ENCODE results near the gene MTA2.
"Not testable (repeated sequence)": the region's sequence is repeated elsewhere in the genome, so short reads cannot be mapped to it uniquely, and the experiment has no call there.

The MTA2 gene

DNA sequence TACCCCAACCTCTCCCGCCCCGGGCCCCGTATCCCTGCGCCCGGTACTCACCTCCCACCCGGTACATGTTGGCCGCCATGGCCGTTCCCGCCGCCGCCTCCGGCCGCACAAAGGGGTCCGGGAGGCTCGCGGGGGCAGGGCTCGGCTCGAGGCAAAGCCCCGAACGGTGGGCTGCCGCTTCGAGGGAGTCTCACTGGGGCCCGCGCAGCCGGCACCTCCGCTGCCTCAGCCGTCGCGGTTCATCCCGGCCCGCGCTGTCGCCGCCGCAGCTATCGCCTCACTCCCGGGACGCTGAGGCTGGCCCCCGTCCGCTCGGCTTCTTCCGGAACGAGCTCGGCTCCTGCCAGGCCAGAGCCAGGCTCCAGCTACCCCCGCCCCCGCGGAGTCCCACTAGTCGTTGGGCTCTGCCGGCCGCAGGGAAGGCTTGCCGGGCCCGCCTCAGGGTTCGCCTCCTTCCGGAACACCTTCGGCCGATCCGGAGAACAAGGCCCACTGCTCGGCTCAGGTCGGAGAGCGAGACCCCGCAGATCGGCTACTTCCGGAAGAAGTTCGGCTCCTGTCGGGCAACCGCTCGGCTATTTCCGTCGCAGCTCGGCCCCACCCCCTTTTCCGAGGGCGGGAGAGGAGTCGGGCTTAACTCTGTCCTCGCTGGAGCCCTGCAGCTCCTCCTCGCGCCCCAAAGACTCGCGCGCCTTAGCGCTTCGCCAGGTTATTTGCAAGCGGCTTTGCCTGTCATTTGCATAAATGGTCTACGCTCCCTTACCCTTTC, at the start of gene MTA2:
Gene MTA2, minus strand, starts transcription at position 494 of the 769 bp plus-strand sequence. Its CDS starts 415 bp downstream, at position 79.
- peak; percentile 100 for DNase-seq

DNA sequence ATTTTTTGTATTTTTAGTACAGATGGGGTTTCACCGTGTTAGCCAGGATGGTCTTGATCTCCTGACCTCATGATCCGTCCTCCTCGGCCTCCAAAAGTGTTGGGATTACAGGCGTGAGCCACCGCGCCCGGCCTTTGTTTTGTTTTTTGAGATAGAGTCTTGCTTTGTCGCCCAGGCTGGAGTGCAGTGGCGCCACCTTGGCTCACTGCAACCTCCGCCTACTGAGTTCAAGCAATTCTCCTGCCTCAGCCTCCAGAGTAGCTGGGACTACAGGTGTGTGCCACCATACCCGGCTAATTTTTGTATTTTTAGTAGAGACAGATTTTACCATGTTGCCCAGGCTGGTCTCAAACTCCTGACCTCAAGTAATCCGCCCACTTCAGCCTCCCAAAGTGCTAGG, 48.6 kb upstream of the MTA2 start:
- not testable (repeated sequence) for DNase-seq

DNA sequence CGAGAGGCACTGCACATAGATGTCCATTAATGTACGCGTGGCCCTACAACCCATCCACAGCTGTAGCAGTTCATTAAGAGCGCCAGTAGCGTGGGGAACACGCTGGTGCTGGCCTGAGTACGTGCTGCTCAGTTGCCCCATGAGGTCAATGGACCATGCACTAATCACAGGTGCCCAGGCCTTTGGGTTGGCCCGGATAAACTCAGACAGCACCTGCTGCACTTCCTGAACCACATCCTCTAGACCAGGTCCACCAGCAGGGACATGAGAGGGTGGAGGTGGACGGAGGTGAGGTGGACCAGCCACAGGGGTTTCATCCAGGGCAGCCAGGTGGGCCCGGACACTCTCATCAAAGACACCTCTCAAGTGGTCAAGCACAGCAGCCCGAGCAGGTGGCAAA, 47.8 kb upstream of the MTA2 start:
- no peak for DNase-seq

DNA sequence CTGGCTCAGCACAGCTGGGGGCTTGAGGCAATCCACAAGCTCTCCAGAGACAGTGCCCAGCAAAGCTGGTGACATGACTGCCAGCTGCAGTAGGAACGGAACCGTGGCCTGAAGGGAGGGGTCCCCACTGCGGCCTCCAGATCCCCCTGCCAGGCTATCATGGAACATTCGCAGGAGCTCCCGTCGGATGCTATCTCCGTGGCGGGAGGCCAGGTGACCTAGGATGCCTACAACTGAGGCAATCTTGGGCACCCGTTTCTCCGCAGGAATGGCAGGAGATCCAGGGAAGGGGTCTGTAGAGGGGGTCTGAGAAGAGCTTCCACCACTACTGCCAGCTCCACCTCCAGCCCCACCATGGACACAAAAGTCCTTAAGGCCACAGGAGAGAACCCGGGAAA, 47.3 kb upstream of the MTA2 start:
- no peak for DNase-seq

DNA sequence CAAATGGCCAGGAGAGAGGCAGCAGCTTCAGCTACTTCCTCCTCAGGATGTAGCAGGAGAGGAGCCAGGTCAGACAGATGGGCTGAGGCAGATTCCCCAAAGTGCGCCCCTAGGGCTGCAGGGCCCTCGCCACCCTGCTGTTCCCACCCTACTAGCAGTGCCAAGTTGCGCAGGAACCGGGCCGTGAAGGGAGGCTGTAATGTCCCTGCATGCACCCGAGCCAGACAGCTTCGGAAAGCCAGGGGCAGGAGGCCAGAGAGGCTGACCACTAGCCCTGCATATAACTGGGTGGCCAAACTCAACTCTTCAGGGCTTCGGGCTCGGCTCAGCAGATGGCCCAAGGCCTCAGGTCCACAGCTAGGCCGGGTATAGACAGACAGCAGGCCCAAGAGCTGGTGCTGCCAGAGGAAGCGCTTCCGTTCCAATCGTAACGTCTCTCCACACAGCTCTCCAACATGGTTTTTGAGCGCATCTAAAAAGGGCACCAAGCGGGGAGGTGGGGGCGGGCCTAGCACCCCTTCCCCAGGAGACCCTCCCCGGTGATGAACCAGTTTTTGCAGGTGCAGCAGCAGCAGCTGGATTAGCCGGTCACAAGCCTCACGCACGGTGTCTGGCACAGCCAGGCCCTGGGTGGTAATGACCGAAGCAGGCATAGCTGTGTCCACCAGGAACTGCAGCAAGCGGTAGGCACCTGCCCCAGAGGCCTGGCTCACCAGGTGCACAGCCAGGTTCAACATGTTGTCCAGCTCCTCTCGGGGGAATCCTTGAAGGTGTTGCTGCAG, 46.7 kb upstream of the MTA2 start:
- no peak for DNase-seq

DNA sequence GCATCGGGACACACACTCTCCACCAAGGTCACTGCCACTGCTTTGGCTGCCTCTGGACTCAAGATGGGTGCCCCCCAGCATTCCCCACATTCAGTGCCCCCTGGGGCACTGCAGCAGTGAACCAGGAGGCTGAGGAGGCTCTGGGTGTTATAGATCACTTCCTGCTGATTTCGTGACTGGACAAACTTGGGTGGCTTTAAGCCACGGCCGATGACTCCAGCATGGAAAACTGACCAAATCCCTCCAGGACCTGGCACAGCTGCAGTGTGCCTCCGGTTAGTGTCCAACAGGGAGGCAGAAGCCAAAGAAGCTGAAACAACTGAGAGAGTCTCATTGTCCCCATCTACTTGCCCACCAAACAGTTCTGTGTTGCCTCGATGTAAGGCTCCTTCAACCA, 45.9 kb upstream of the MTA2 start:
- no peak for DNase-seq

DNA sequence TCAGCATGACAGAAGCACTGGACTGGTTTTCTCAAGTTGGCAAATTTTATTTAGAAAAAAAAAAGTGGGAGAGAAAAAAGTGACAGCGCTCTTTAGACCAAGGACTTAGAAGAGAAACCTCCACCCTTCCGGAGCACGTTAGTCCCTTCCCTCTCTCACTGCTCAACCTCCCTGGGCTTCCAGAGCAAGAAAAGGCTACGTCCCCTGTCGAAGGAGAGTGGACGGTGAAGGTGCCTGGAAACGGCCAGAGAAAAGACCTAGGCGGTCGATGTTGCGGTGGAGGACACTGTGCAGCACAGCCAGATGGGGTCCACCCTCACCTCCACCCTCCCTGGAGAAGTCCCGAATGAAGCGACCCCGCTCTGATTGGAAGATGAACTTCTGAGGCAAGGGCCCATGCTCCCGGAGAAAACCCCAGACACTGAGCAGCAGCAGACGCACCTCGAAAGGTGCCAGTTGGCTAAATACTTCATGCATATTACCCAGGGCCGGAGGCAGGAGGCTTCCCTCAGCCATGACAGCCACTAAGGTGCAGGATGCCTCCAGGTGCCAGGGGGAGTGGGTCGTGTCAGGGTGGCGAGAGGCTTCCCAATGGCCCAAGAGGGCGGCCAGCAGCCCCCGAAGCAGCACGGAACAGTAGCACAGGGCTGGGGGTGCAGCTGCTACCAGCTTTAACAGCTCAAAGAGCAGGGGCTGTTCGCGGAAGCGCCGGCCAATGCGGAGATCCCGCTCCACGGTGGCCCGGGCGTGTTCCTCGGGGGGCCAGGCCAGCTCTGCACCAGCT, 45.4 kb upstream of the MTA2 start:
- DNase-seq: no peak

DNA sequence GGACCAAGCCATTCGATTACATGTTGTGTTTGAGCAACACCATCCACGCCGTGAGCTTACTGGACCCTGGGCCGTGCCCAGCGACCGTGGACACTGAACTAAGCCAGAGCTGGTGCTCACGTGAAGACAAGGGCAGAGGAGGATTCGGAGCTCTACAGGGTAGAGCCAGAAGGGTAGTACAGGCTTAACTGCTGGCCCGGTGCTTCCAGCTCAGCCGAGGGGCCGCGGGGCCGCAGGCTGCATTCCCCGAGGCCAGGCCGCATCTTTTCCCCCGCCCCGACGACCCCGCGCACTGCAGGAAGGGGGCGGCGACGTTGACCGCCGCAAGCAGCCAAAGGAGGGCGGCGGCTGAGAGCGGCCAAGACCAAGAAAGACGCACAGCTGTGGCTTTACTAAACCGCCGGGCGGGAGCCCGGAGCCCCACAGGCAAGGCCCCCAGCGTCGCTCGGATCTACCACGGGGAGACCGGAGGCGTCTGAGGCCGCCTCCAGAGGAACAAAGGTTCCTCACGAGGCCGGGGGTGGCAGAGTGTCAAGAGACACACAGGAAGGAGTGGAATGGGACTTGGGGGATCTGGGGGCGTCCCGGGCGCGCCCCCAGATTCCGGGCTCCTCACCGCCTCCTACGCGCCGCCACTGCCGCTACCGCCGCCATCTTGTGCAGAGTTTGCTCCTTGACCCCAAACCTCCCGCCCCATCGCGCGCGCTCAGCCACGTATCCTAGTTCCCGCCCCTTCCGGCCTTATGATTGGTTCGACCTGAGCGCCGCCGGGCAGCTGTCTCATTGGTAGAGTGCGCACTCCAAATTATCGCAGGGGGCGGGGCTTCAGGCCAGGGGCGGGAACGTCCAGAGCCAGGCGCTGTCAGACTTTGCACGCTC, 44.5 kb upstream of the MTA2 start, which contains the start of gene GANAB:
Gene GANAB, minus strand, starts transcription at position 668 of the 879 bp plus-strand sequence. Its CDS starts 14 bp downstream, at position 654.
- DNase-seq: peak; percentile 99

DNA sequence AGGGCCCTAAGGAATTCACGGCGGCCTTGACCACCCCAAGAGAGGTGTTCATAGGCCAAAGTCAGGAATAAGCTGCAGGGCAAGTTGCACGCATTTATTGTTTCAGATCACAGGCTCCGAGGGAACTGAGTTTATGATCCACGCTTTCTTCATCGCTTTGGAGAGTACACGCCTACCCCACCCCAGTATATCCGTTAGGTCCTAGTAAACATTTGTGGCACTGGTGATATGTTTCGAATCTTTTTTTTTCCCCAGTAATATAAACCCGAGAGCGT, 43.9 kb upstream of the MTA2 start:
- peak; percentile 22 for DNase-seq

DNA sequence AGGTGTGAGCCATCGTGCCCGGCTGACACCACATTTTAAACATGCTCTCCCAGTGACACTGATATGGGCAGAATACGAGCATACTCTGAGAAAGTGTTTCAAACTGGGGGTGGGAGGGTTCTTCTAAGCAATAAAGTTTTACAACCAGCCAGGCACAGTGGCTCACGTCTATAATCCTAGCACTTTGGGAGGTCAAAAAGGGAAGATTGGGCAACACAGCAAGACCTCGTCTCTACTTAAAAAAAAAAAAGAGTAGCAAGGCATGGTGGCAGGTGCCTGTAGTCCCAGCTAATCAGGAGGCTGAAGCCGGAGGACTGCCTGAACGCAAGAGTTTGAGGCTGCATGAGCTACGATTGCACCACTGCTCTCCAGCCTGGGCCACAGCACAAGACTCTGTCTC, 42.6 kb upstream of the MTA2 start:
- DNase-seq: no peak

DNA sequence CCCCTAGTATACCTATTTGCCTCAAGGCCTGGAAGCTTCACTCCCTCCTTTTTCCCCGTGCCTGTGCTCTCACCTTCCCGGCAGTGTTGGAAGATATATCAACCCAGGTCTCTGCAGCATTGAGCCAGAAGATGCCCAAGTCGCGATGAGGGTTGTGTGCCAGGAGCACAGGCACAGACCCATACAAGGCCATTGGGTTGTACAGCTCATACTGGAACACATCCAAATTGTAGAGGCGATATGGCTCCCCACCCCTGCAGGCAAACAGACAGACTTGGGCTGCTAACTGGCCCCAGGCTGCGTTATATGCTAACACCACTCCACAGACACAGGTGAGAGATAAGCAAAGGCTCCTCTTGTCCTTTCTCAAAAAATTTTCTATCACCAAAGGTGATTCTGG, 30.8 kb upstream of the MTA2 start:
- DNase-seq: no peak

DNA sequence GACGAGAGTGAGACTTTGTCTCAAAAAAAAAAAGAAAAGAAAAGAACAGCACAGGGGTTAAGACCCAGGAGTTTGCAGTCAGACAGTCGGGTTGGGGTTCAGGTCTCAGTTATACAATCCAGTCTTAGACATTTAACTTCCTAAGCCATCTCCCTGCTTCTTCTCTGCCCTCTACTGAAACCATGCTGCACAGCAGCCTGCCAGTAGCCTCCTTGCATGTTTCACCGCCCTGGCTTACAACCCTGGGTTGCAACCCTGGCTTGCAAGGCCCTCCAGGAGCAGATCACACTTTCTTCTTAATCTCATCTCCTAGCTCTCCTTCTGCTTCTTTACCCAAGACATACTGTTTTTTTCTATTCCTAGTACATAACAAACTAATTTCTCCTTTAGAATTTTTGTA, 26.0 kb upstream of the MTA2 start:
- DNase-seq: no peak

DNA sequence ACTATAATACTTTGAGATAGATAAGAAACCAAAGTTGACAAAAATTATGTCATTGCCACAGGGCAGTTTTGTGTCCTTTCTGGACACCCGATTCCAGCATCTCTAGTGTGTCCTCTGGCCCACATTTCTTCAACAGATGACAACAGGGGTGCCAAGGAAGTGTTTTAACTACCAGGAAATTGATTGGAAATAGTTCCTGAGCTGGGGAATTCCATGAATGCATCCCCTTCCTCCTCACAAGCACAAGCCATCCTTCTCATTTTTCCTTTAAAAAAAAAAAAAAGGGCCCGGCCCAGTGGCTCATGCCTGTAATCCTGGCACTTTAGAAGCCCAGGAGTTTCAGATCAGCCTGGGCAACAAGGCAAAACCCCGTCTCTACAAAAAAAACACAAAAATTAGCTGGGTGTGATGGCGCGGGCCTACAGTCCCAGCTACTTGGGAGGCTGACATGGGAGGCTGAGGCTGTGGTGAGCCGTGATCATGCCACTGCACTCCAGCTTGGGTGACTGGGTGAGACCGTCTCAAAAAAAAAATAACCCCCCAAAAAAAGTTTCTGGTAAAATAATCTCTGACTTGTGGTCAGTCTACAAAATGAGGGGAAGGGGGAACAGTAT, 20.9 kb upstream of the MTA2 start:
- no peak for DNase-seq

DNA sequence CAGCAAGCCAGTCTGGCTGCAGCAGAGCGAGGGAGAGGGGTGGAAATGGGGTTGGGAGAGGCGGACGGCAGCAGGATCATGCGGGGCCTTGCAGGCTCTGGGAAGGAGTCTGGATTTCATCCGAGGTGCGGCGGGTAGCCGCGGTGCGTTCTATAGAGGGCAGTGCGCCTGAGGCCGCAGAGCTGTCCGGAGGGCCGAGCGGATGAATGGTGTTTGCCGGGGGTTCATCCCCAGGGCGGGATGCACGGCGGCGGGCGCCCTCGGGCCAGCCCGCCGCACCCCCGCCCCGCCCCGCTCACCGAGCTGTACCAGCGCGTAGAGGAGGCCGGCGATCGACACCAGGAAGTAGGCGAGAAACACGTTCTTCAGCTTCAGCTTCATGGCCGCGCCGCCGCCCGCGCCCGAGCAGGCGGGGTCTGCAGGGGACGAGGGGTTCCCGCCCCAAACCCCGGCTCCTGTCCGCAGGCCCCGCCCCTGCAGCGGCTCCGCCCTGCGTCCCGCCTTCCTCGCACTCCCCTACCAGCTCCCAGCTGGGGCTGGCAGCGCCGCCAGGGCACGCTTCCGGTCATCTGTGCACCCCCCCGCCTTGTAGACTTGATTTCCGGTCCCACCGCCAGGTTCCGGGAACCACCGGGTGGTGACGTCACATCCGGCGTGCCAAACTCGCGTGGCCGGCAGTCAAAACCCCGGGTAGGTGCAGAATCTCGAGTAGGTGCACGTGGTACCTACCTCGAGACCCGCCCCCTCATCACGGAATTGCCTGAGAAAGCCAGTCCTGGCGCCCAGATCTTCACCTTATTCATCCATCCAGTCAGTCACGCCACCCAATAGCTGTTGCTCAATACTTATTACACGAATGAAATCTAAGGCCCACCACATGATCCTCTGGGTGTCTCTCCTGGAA, 20.2 kb upstream of the MTA2 start, which contains the start of gene B3GAT3:
Gene B3GAT3, minus strand, starts transcription at position 420 of the 904 bp plus-strand sequence. Its CDS starts 39 bp downstream, at position 381.
- DNase-seq: peak; percentile 99

DNA sequence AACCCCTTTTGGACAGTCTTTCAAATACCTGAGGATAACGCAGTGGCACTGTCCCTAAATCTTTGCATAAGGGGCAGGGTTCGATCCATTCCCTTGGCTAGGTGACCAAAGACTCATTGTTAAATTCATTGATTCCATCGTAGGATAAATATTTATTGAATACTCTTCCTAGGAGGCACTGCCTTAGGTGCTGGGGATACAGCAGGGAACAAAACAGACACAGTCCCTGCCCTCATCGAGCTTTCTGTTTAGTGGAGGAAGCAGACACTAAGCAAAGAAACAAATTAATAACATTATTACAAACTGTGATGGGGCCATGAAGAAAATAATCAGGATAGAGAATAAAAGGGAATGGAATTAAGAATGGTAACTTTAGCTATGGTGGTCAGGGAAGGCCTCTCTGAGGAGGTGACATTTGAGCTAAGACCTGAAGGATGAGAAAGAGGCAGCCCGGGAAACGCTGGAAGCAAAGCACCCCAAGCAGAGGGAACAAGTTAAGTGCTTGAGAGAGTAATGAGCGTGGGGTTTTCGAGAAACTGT, 19.4 kb upstream of the MTA2 start:
- DNase-seq: no peak

DNA sequence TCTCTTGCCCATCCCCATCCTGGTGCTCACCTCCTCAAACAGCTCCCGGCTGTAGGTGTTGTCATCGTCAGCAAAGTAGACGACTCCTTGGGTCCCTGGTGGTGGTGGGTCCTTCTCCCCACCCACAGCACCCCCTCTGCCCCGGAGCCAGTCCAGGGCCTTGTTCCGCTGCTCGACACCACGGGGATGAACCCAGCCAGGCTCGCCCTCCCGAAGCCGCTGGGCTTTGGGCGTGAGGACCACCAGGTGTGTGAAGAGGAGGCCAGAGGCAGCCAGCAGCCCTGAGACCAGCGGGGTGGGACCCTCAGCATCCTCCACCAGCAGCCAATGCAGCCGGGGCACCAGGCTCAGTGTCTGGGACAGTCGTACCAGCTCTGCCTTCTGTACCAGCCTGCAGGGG, 15.3 kb upstream of the MTA2 start:
- DNase-seq: not testable (repeated sequence)

DNA sequence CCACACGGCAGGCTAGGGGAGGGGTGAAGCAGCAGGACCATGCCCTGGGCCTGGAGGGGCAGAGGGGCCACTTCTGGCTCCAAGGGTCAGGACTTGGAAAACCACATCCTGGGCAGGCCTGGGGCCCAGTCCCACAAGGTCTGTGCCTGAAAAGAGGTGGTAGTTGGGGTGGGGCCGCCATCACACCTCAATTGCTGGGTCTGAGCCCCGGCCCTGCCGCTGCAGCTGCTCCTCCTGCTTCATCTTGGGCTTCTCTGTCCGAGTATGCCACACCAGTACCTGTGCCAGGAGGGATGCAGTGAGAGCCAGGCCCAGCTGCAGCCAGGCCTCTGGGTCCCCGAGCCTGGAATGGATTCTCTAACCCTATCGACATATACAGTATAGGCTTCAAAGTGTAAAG, 13.9 kb upstream of the MTA2 start:
- DNase-seq: no peak

DNA sequence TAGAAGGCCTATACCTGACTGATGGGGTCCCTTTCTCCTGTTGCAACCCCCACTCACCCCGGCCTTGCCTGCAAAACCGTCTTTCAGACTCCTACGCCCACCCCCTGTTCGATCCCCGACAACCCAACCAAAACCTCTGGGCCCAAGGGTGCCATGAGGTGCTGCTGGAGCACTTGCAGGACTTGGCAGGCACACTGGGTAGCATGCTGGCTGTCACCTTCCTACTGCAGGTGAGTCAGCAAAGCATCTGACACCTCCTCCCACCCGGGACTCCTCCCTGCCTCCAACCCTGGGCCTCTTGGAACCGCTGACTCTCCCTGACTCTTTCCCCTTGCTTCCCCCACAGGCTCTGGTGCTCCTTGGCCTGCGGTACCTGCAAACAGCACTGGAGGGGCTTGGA, 12.6 kb upstream of the MTA2 start:
- peak; percentile 57 for DNase-seq

DNA sequence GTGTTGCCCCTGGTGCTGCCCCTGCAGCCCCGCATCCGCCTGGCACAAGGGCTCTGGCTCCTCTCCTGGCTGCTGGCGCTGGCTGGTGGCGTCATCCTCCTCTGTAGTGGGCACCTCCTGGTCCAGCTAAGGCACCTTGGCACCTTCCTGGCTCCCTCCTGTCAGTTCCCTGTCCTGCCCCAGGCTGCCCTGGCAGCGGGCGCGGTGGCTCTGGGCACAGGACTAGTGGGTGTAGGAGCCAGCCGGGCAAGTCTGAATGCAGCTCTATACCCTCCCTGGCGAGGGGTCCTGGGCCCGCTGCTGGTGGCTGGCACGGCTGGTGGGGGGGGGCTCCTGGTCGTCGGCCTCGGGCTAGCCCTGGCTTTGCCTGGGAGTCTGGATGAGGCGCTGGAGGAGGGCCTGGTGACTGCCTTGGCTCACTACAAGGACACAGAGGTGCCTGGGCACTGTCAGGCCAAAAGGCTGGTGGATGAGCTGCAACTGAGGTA, 11.7 kb upstream of the MTA2 start:
- no peak for DNase-seq
